GM19238 (cell line): ENCODE results near the gene TMEM123.
A peak's percentile ranks its signal among the peaks of the same experiment; 100 is the strongest.

Experiments
- DNase-seq: peaks from one replicate; pipeline ENCODE4 v3.0.0; 2011; ENCODE audit warnings: low spot score; ENCODE audit not compliant: insufficient read length

The TMEM123 gene

GRCh38 chr11:102472127-102472526 lies 19.6 kb upstream of the TMEM123 start:
- DNase-seq, result no peak

- DNase-seq, result no peak
Measured at GRCh38 chr11:102471474-102471873, 18.9 kb upstream of the TMEM123 start.

- DNase-seq, result no peak
Measured at GRCh38 chr11:102470251-102470650, 17.7 kb upstream of the TMEM123 start.

- no peak for DNase-seq
Measured at GRCh38 chr11:102469196-102469821, 16.7 kb upstream of the TMEM123 start.

- no peak for DNase-seq
Measured at GRCh38 chr11:102468616-102469195, 16.1 kb upstream of the TMEM123 start.

GRCh38 chr11:102467853-102468580 lies 15.5 kb upstream of the TMEM123 start:
- DNase-seq, result no peak

GRCh38 chr11:102467080-102467708 lies 14.6 kb upstream of the TMEM123 start:
- no peak for DNase-seq

- no peak for DNase-seq
Measured at GRCh38 chr11:102465696-102466095, 13.1 kb upstream of the TMEM123 start.

GRCh38 chr11:102464859-102465500 lies 12.4 kb upstream of the TMEM123 start:
- DNase-seq, result no peak

- DNase-seq, result no peak
Measured at GRCh38 chr11:102464037-102464436, 11.5 kb upstream of the TMEM123 start.

- DNase-seq, result no peak
Measured at GRCh38 chr11:102462610-102463009, 10.0 kb upstream of the TMEM123 start.

GRCh38 chr11:102459393-102459792 lies 6.8 kb upstream of the TMEM123 start:
- no peak for DNase-seq

- DNase-seq, result no peak
Measured at GRCh38 chr11:102458548-102458947, 6.0 kb upstream of the TMEM123 start.

GRCh38 chr11:102457865-102458264 lies 5.3 kb upstream of the TMEM123 start:
- DNase-seq, result no peak

GRCh38 chr11:102457056-102457677 lies 4.6 kb upstream of the TMEM123 start:
- no peak for DNase-seq

- DNase-seq, result no peak
Measured at GRCh38 chr11:102456381-102456780, 3.8 kb upstream of the TMEM123 start.

GRCh38 chr11:102453921-102454320 lies 1.4 kb upstream of the TMEM123 start:
- no peak for DNase-seq

- DNase-seq, result no peak
Measured at GRCh38 chr11:102453302-102453695, 734 bp upstream of the TMEM123 start.

GRCh38 chr11:102451681-102452460 lies 694 bp downstream of the TMEM123 start:
- peak; percentile 60 for DNase-seq

- DNase-seq, result no peak
Measured at GRCh38 chr11:102451041-102451680, 1.4 kb downstream of the TMEM123 start.
